Embryonic facial prominence (tissue), 1 donor: Measurements from ENCODE around the gene UBE2E2.

Experiments used
- DNase-seq: peaks from one replicate; pipeline ENCODE4 v3.0.0-alpha.2; 2016; ENCODE audit errors: extremely low spot score

Gene UBE2E2

DNA sequence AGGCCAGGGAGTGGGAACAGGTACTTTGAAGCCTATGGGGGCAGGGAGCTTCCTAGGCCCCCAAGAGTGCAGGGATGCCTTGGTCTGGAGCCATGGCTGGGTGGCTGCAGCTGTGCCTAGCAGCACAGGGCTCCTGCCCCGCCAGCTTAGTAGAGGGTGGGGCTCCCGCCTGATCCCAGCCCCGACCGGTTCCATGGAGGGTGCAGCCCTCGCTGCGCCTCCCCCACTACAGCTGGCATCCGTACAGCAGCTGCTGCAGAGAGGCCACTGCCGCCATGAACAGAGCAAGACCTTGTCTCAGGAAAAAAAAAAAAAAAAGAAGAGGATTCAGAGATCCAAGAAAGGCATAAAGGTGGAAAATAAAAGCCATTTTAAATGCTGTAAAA, 277.2 kb downstream of the UBE2E2 start:
- DNase-seq, result no peak

DNA sequence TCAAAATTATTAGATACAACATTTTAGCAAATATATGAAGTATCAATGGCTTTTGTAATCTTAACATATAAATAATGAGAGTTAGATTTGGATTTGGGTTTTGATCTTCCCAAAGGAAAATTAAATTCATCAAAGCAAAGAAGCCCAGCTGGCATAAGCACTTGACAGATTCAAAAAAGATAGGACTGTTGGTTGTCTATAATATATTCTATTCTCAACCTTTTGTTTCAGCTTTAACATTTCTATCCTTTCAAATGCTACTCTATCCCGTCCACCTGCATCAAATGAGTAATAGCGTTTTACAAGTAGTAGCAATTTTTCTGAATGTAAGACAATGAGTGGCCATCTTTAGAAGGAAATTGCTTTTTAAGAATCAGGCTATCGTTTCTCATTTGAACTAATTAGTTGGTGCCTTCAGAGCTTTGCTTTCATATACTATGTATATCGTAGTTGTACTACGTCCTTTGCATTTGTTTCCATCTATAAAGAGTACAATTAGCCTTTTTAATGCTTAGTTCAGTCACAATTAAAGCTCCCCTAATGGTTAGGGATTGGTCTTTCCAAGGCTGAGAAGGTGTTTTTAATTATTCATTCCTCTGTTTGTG, 278.0 kb downstream of the UBE2E2 start:
- DNase-seq, result no peak

DNA sequence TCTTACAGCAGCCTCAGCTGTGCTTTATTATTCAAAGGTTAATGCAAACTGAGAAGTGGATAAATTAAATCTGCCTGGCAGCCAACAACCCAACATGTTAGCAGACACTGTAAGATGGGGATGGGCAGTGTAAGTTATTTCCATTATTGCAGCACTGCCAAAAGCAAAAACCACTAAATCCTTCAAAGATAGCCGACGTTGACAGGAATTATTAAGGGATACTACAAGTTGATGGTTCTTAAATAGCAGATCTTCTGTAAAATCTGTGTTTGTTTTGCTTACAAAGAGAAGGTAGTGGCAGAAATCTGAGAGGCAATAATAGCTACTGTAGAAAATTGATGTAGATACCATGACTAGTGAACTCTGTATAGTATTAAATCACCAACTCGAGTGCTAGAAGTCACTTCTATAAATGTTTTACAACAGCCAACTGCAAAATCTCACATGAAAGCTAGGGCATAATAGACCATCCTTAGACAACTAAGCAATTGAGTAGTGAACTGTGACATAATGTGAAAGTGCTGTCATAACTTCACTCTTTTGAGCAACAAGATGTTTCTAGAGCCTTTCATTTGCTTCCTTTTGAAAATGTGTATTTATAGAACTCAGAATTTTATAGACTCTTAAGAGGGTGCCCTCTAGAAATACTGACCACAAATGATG, 278.6 kb downstream of the UBE2E2 start:
- no peak for DNase-seq

DNA sequence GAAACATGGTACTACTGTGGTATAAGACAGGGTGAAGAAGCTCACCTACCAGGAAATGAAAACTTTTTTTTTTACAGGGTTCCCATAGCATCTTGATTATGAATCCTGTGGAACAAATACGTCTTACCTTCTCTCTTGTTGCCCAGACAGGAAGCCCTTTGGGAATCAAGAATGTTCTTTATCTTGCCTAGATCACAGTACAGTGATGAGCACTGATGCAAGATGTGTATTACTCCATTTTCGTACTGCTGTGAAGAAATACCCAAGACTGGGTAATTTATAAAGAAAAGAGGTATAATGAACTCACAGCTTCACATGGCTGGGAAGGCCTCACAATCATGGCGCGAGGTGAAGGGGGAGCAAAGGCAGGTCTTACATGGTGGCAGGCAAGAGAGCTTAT, 281.3 kb downstream of the UBE2E2 start:
- no peak for DNase-seq

DNA sequence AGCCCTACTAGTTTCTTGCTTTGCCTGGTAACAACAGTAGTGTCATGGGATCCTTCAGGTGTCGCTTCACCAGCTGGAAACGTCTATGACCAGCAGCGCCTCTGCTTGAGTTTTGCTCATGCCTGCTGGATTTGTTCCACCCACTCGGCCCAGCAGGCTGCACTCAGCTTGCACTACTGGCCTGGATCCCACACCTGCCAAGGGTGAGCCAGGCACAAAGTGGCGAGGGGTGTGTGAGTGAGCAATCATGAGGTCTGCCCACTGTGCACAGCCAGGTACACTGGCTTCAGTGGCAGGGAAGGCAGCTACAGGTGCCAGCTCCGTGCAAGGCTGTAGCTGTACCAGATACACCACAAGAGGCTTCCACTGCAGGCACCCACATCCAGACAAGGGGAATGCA, 282.8 kb downstream of the UBE2E2 start:
- no peak for DNase-seq

DNA sequence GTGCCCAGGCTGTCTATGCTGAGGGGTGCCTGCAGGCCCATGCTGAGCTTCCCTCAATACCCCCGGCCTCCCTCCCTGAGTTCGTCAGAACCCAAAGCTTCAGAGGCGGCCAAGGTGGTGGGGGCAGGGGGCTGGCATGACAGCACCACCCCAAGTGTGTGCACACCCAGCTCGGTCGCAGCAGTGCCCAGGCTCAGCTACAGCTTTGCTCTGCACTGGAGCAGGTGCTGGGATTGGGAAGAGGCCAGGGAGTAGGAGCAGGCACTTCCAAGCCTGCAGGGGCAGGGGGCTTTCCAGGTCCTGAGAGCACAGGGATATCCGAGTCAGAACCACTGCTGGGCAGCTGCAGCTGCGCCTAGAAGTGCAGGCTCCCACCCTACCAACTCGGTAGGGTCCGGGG, 283.9 kb downstream of the UBE2E2 start:
- no peak for DNase-seq

DNA sequence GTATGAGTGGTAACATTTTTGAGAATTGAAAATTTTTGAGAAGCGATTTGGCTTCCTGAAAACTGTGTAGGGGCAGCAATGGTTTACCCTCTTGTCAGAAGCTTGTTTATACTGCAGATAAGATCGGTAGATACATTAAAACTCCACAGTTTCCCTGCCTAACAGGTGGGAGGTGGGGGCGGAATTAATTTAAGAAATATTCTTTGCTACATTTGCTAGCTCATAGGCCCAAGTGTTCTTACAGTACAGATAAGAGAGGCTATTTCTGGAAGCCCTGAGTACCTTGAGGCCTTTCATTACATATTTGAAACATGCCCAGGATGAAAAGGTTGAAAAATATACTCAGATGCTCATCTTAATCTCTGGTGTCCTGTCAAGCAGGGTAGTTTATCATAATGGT, 285.5 kb downstream of the UBE2E2 start:
- DNase-seq, result no peak

DNA sequence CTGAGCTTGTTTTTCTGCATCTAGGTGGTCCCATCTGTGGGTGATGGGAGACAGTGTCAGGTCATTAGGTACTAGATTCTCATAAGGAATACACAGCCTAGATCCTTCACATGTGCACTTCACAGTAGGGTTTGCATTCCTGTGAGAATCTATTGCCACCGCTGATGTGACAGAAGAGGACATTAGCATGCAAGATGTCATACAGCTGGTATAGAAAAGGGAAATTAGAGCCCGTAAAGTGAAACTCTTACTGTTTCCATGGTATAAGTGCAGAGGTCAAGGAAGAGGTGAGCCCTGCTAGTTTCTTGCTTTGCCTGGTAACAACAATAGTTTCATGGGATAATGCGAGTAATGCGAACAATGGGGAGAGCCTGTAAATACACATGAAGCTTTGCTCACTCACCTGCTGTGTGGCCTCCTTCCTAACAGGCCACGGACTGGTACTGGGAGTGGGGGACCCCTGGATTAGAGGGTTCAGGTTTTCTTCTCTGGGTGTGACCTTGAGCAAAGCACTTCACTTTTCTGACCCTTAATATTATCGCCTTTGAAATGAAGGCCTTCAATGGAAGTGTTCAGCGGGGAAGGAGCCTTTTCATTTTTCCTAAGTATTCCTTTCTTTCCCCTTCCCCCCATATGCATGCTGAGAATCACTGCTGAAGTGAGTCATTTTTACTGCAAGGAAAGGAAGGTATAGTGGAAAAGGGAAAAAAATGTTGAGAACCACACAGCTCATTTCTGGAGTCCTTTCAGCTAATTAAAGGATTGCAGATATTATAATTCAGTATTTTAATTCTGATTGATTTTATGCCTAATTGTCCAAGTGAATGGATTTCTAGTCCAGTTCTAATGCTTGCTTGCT, 286.4 kb downstream of the UBE2E2 start:
- DNase-seq, result no peak

DNA sequence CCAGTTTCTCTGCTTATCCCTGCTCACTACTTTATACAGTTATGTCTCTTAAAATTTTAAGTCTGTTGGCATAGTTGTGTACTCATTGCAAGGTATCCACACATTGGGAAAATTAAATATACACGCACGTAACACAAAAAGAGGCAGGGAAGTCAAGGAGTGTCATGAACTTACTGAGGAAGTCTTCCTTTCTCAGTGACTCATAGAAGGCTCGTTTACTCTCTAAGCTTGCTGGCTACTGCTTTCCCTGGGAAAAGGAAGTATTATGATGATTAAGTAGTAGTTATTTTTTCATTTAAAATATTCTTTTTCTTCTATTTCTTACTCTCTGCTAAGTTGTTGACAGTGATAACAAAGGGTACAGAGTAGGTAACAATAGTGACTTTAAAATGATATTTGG, 287.3 kb downstream of the UBE2E2 start:
- no peak for DNase-seq

DNA sequence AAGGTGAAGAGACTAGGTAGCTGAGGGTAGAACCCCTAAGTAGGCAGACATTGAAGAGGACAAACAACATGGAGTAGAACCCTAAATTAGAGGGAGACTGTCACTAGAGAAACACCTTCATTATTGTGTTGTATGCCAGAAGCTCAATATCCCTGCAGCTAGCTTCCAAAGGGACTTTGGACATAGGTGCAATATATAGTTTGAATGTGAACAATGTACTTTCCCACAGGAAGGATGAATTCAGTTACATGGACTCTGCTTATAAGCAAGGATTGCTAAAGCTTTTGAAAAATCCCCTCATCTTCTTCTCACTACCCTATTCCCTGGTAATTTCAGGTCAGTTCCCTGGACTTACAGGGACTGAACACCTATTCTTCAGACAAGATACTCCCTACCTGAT, 288.9 kb downstream of the UBE2E2 start:
- DNase-seq, result no peak

DNA sequence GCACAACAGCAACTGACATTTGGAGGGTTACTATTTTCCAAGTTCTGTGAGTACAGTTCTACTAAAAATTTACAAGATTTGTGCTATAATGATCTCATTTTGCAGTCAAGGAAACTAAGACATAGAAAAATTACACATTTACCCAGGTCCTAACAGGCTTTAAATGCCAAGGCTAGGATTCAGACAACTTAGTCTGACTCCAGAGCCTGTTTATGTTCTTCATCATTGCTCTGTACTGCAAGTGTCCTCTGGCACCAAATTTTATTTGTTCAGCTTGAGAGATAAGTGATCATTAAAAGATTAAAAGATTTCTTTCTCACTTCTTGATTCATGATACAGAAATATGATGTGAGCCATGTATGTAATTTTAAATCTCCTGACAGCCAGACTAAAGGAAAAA, 290.8 kb downstream of the UBE2E2 start:
- no peak for DNase-seq

DNA sequence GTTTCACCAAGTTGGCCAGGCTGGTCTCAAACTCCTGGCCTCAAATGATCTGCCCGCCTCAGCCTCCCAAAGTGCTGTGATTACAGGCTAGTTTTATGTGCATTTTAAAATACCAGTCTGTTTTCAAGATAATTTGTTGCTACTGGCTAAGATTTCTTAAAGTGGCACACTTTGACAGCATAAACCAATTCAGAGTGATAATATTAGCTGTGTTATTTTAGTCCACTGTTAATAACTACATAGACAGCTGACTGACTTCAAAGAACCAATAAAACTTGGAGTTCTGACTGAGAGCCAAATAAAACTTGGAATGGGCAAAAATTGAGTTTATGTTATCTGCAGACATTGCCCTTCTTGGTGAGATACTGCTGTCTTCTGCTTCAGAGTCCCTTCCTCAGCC, 291.8 kb downstream of the UBE2E2 start:
- DNase-seq, result no peak

DNA sequence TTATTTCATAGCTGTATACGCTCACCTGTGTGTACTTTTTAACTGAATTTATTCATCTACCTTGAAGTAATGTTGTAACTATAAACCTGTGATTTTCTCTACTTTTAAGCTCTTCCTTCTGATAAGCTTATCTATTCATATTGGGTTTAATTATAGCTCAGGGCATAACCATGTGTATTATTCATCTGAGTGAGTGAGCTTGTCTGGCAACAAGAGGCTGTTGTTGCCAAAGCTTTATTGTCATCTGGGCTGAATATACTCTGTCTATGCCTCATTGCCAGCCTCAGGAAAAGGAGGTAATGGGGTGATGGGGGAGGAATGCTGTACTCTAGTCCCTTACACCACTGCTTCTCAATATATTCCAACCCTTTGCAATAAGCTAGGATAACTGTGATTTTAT, 292.4 kb downstream of the UBE2E2 start:
- no peak for DNase-seq

DNA sequence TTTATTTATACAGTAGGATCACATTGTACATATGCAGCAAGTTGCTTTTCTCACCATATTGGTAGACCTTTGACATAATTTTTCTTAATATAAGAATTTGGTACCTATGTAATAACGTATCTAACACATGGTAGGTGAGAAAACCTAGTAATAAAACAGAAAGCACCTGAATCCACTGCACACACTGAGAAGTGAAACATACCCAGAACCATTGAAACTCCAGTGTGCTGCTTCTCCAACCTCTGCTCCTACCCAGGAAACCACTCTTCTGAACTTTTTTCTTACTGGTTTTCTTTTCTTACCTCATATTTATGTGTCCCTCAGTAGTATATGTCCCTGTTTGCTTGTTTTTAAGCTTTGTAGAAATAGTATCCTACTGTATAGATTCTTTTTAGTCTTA, 293.0 kb downstream of the UBE2E2 start:
- DNase-seq, result no peak

DNA sequence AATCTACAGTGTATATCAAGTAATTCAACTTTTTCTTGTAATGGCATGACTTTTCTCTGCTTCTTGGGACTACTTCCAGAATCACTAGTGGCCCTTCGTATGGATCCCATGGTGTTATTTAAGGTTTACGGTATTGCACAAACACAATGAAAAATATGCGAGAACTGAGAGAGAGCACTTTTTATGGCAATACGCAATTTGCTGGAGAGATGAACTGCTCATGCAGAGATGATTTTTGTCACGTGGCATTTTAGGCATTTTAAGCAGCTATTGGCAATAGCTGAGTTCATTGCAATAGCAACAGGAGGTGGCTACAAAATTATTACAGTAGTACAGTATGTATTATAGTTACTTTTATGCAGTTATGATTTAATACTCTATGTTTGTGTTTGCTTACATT, 294.0 kb downstream of the UBE2E2 start:
- DNase-seq, result no peak

DNA sequence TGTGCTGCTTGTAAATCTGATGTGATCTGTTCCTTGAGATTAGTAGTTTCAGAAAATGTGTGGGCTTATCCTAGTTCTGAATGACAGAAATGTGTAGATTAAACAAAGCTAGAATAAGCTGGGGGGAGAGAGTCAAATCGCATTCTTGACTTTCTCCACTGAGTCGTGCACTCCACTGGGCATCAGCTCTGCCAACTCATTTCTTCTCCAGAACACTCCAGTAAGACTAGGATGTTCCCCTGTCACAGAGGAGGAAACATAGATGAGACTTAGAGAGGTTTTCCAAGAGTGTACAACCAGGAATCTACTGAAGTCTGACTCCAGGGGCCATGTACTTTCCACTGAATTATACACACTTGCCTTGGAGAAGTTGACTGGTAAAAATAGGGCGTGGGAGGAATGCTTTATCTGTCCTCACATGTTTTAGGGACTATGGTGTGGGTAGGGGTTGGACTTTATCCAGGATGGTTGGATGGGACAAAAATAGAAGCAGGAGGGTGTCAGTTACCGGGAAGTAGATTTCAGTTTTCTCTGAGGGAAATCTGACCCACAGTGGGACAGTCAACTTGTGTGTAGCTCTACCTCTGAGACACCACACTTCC, 298.2 kb downstream of the UBE2E2 start:
- DNase-seq, result no peak

DNA sequence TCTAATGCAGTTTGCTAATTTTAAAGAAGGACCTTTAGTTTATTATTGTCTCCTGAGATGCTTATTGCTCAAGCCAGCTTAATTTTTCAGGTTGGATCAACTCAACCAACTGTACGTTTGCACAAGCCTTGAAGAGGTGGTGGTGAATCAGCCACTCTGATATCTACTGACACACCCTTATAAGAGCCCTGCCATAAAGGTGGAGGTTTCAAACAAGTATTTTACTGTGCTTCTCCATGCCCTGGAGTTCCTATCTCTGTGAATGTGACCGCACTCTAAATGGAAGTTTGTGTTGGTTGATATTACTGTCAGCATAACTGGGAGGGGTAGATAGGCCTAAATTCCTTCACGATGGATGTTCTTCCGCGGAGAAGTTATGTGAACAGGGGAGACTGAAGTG, 305.3 kb downstream of the UBE2E2 start:
- no peak for DNase-seq

DNA sequence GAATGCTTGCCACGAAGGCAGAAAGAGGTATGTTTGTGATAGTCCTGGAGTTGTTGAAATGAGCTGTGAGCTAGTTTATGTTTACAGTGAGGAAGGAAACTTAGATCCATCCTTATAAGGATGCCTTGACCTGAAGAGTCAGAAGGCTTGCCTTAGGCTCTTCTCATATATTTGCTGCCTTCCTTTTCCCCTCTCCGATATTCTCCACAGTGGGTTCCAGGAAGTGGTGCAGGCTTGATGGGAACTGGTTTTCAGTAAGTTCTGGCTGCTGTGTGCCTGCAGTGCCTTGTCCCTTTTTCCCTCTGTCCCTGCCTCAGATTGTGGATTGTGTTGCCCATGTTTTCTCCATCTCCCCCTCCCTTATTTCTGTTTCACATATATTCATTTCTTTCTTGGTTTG, 315.3 kb downstream of the UBE2E2 start:
- DNase-seq, result no peak

DNA sequence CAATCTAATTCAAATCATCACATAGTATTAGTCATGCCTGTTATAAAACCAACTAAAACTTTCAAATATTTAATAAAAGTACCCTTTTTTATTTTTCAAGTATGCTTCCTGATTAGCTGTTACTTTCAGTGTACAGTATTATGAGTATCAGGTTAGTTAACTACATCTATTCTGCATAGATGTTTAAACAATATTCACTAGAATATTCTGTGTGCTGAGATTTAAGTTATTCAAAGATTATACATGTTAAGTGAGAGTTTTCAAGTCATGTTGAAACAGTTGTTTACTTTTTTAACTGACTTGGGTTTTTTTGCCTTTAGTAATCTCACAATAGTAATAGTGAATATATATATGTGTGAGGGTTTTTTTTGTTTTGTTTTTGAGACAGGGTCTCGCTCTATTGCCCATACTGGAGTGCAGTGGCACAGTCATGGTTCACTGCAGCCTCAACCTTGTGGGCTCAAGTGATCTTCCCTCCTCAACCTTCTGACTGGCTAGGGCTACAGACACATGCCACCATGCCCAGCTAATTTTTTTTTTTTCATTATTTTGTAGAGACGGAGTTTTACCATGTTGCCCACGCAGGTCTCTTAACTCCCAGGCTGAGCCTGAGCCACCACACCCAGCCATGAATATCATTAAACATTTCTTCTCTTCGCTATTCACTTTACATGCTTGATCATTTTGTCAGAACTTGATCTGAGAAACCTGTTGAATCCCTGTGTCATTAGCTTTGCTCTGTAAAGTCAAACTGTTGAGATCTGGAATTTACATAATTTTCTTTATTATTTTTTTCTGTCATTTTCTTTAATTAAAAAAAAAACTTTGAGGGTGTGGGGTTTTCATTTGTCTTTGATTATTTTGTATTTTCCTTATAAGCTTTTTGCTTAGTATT, 316.4 kb downstream of the UBE2E2 start:
- no peak for DNase-seq

DNA sequence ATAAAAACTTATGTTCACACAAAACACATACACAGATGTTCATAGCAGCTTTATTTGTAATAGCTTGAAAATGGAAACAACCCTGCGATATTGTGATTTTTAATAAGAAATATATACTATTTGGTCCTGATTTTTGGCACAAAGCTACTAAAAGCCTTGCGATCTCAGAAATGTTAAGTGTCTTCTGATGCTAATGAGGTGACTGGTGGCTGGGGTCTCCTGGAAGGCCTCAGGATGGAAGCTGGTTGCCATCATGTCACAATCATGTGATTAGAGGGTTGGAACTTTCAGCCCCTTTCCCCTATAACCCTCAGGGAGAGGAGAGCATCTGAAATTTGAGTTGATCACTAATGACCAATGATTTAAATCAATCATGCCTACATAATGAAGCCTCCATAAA, 324.2 kb downstream of the UBE2E2 start:
- DNase-seq, result no peak

DNA sequence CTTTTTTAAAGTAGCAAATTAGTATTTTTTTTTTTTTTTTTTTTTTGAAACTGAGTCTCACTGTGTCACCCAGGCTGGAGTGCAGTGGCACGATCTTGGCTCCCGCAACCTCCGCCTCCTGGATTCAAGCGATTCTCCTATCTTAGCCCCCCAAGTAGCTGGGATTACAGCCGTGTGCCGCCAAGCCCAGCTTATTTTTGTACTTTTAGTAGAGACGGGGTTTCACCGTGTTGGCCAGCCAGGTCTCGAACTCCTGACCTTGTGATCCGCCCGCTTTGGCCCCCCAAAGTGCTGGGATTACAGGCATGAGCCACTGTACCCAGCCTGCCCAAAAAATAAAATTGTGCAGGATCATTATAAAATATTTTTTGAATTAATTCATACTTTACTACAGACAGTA, 330.5 kb downstream of the UBE2E2 start:
- no peak for DNase-seq

DNA sequence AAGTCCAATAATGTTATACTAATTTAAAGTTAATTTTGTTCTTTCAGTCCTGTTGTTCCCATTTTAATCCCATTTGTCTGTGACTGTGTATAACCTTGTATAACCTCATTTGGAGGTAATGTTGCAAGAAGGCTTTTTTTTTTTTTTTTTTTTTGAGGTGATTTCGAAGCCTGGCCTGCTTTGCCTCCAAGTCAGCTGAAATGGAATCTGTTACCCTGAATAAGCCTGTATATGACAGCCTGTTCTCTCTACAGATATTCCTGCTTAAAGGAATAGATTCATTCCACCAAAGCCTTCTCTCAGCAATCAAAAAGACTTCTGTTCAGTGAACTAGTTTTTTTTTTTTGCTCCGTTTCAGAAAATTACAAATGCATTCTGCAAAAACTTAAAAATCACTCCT, 330.9 kb downstream of the UBE2E2 start:
- DNase-seq, result no peak
